ENCODE measurements around the gene PIWIL4. TPM values are rescaled to one million over a fixed set of nuclear protein-coding genes. Genes with fewer than 3 reads are reported as not detected.

PIWIL4 gene
- total RNA-seq, 1 donor from 2014 or later = 2.6 TPM

DNA sequence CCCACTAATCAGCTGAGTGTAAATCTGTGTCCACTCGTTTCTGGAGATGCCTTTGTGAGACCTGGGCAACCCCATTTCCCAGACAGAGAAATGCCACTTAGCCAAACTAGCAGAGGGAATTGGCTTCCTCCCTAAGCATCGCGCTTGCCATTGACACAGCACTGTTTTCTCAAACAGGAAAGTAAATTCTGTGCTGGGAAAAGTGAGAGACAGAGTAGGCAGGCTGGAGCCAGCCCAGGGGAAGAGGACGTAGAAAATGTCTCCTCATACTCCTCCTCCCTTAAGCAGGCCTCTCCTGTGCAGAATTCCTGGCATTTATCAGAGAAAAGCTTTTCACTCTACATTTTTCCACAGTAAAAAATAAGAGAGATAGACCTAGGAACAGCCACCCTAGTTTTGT, 101.9 kb downstream of the PIWIL4 start:
- no peak for TF ChIP-seq CTCF (IDR thresholded peaks at IDR 0.05)
- DNase-seq (ENCODE audit: low spot score) = no peak

More for the DNA sequence above, 101.9 kb downstream of the PIWIL4 start:
- H3K4me3 Mint-ChIP-seq (ENCODE audit: unreplicated experiment) = no peak overlapping the region
- H3K4me1 Mint-ChIP-seq (ENCODE audit: low read depth) = peaks cover 3% of the 10 kb centered on the region
- H3K36me3 Mint-ChIP-seq (ENCODE audit: low read depth) = no peaks in the 10 kb centered on the region
- H3K27ac Mint-ChIP-seq (ENCODE audit: unreplicated experiment) = no peak overlapping the region
- no peaks in the 10 kb centered on the region for H3K27me3 Mint-ChIP-seq (ENCODE audit: low read depth)
- H3K9me3 Mint-ChIP-seq (ENCODE audit: low read depth) = no peaks in the 10 kb centered on the region

Other genes starting within 250 kb of the PIWIL4 start
- gene GPR83, start 165.9 kb upstream of the PIWIL4 start, total RNA-seq = 0.05 TPM in 1 of 3 replicates, not detected in the others
- 13.7 to 21.7 TPM (median 15.5 TPM) in 3 replicates for gene MRE11, start 73.5 kb upstream of the PIWIL4 start, total RNA-seq
- 8.6 to 11.2 TPM (median 8.9 TPM) in 3 replicates for gene ANKRD49, start 73.4 kb upstream of the PIWIL4 start, total RNA-seq
- not detected in 3 replicates for gene C11orf97, start 54.9 kb upstream of the PIWIL4 start, total RNA-seq
- 4.6 to 8.6 TPM (median 7.7 TPM) in 3 replicates for gene FUT4, start 23.4 kb upstream of the PIWIL4 start, total RNA-seq
- gene AMOTL1, start 201.0 kb downstream of the PIWIL4 start, total RNA-seq = 45.6 to 70.2 TPM (median 47.2 TPM) in 3 replicates

All from chondrocyte (in vitro differentiated cells).